NCI-H146 treated with DMSO at 0.1 percent for 48 hours (cell line): Measurements from ENCODE around the gene TMEM121.
"Not testable (repeated sequence)": the region's sequence is repeated elsewhere in the genome, so short reads cannot be mapped to it uniquely, and the experiment has no call there.

Experiments used
- DNase-seq: peaks from one replicate; lab custom pipeline; 2025; ENCODE audit not compliant: unreplicated experiment; lab: John Stamatoyannopoulos, UW

TMEM121 gene

DNA sequence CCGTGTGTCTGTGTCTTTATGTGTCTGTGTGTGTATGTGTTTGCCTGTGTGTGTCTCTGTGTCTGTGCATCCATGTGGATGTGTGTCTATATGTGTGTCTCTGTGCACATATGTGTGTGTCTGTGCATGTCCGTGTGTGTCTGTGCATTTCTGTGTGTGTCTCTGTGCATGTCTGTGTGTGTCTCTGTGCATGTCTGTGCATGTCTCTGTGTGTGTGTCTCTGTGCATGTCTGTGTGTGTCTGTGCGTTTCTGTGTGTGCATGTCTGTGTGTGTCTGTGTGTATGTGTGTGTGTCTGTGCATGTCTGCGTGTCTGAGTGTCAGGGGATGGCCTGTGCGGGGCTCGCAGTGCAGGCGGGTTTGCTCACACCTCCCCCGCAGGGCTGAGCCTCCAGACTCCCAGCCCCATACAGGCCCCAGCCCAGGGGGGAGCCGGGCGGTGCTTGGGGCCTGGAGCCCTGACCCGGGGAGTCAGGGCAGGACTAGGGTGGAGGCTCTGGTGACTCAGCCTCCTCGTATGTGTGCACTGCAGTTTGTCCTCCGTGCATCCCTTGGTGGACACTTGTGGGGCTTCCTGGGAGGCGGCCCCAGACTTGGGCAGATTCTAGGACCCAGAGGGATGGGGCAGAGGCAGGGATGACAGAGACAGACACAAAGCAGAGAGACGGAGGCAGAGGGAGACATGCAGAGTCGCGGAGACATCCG lies 41.9 kb downstream of the TMEM121 start:
- DNase-seq = not testable (repeated sequence)

GRCh38 chr14:105568859-105569766 lies 42.7 kb downstream of the TMEM121 start:
- DNase-seq = no peak

DNA sequence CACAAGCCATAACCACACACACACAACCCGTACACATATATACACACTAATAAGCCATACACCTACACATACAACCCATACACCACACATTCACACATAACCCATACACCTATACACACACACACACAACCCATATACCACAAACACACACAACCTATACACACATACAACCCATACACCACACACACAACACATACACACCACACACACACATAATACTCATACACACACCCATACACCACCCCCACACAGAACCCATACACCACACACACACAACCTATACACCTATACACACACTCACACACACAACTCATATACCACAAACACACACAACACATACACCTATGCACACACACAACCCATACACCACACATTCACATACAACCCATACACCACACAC lies 44.1 kb downstream of the TMEM121 start:
- DNase-seq = no peak

GRCh38 chr14:105571181-105571951 lies 45.0 kb downstream of the TMEM121 start:
- not testable (repeated sequence) for DNase-seq

DNA sequence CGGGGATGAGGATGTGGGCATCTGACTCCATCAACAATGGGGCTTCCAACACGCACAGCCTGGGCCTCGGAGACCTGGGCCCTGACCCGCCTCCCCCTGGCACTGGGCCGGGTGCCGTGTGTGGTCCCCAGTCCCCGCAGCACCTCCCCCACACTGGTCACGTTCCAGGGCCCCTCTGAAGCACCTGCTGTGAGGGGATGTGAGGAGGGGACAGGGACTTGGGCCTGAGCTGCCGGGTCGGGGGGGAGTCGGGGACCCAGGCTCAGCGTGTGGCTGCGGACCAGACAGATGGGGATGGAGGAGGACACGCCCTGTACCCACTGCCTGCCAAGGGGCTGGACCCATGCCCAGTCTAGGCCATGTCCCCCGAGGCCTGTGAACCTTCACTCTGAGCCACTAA lies 45.7 kb downstream of the TMEM121 start:
- DNase-seq = not testable (repeated sequence)

DNA sequence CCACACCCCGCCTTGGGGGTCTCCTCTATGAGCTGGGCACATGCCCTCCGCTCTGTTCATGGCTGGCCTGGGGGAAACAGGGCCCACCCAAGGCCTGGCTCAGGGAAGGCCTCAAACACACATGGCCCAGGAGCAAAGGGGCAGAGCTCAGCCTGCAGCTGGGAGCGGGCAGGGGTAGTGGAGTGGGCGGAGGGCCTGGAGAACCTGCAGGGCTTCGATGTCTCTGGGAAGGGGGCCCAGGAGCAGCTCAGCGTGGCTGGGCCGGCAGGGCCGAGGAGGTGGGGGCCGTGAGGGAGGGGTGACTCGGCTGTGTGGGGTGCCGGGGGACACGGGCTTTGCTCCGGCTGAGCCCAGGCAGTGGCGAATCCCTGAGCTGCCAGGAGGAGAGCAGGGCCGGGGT lies 47.5 kb downstream of the TMEM121 start:
- DNase-seq = not testable (repeated sequence)

- not testable (repeated sequence) for DNase-seq
Observed at GRCh38 chr14:105574411-105574810, 48.0 kb downstream of the TMEM121 start.

DNA sequence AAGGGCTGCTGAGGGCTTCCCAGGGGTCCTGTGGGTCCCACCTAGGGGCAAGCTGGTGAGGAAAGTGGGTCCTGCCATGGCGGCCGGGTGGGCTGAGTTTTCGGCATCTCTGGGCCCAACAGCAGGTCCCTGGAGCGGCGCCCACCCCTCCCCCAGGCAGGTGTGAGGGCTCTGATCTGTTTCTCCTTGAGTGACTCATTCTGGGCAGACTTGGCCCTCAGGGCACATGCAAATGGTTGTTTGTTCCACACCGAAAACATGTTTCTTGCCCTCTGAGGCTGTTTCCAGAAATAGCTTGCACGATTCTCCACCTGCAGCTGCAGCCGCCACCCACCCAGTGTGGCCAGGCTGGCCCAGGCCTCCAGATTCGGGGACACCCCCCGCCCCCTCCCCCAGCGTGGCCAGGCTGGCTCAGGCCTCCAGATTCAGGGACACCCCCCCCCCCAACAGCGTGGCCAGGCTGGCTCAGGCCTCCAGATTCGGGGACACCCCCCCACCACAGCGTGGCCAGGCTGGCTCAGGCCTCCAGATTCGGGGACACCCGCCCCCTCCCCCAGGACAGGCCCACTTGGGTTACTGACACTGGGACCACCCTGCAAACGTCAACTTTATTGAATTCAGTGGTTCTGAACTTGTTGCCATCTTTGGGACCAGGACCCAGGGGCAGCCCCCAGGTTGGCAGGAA lies 48.8 kb downstream of the TMEM121 start:
- DNase-seq = not testable (repeated sequence)

- DNase-seq = no peak
Observed at GRCh38 chr14:105576525-105577088, 50.2 kb downstream of the TMEM121 start.

GRCh38 chr14:105577314-105577861 lies 51.0 kb downstream of the TMEM121 start:
- DNase-seq = no peak

DNA sequence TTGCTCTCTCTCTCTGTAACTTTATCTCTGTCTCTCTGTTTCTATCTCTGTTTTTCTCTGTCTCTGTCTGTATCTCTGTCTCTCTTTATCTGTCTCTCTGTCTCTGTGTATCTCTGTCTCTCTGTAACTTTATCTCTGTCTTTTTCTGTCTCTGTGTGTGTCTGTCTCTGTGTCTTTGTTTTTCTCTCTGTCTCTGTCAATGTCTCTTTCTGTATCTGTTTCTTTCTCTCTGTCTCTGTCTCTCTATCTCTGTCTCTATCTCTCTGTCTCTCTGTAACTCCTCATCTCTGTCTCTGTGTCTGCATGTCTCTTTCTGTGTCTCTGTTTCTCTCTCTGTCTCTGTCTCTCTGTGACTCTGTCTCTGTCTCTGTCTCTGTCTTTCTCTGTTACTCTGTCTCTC lies 51.7 kb downstream of the TMEM121 start:
- no peak for DNase-seq

DNA sequence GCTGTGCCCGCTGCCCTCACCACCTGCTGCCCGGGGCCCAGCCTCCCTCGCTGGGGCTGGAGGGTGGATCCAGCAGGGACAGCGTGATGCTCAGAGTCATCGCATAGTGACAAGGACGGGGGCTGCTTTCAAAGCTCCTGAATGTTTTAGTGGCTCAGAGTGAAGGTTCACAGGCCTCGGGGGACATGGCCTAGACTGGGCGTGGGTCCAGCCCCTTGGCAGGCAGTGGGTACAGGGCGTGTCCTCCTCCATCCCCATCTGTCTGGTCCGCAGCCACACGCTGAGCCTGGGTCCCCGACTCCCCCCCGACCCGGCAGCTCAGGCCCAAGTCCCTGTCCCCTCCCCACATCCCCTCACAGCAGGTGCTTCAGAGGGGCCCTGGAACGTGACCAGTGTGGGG lies 52.8 kb downstream of the TMEM121 start:
- not testable (repeated sequence) for DNase-seq
